Rectal smooth muscle tissue (tissue), 1 donor: Measurements from ENCODE around the gene DNAH8.

Experiments used
- H3K27ac ChIP-seq: one replicate; pipeline ENCODE4 v1.7.0; 2013; ENCODE audit warnings: low read depth, low read length, inconsistent platforms
- H3K27me3 ChIP-seq: one replicate; pipeline ENCODE4 v1.7.0; 2013; ENCODE audit warnings: low read length; ENCODE audit not compliant: control insufficient read depth, insufficient read depth
- H3K36me3 ChIP-seq: one replicate; pipeline ENCODE4 v1.7.0; 2013; ENCODE audit warnings: low read length; ENCODE audit not compliant: control insufficient read depth, insufficient read depth
- H3K4me1 ChIP-seq: one replicate; pipeline ENCODE4 v1.7.0; 2013; ENCODE audit warnings: low read length; ENCODE audit not compliant: control insufficient read depth, insufficient read depth
- H3K4me3 ChIP-seq: one replicate; pipeline ENCODE4 v1.7.0; 2013; ENCODE audit warnings: low read length
- H3K9ac ChIP-seq: one replicate; pipeline ENCODE4 v1.7.0; 2013; ENCODE audit warnings: low read length

DNAH8 gene

GRCh38 chr6:39062014-39062740 is 347.1 kb downstream of the DNAH8 start:
- Histone ChIP-seq H3K27ac (no peak overlapping the region), H3K9ac (no peak overlapping the region), H3K36me3 (no peaks in the 10 kb centered on the region), H3K27me3 (no peaks in the 10 kb centered on the region), H3K4me3 (no peak overlapping the region), H3K4me1 (no peaks in the 10 kb centered on the region)

- Histone ChIP-seq H3K27me3 (no peaks in the 10 kb centered on the region), H3K36me3 (no peaks in the 10 kb centered on the region), H3K27ac (no peak overlapping the region)
These were observed 348.4 kb downstream of the DNAH8 start for GRCh38 chr6:39063526-39063925.

GRCh38 chr6:39065561-39065960 is 350.4 kb downstream of the DNAH8 start:
- Histone ChIP-seq H3K9ac (no peak overlapping the region), H3K27me3 (no peaks in the 10 kb centered on the region), H3K27ac (no peak overlapping the region), H3K4me3 (no peak overlapping the region), H3K4me1 (no peaks in the 10 kb centered on the region), H3K36me3 (no peaks in the 10 kb centered on the region)

More at GRCh38 chr6:39063526-39063925, 348.4 kb downstream of the DNAH8 start:
- Histone ChIP-seq H3K9ac (no peak overlapping the region), H3K4me3 (no peak overlapping the region), H3K4me1 (no peaks in the 10 kb centered on the region)

GRCh38 chr6:39068391-39068790 is 353.3 kb downstream of the DNAH8 start:
- H3K27ac ChIP-seq = no peak overlapping the region
- no peaks in the 10 kb centered on the region for H3K27me3 ChIP-seq
- no peaks in the 10 kb centered on the region for H3K4me1 ChIP-seq
- no peaks in the 10 kb centered on the region for H3K36me3 ChIP-seq
- no peak overlapping the region for H3K9ac ChIP-seq
- no peak overlapping the region for H3K4me3 ChIP-seq

- Histone ChIP-seq H3K27ac (no peak overlapping the region), H3K4me1 (no peaks in the 10 kb centered on the region), H3K9ac (no peak overlapping the region), H3K4me3 (no peak overlapping the region), H3K36me3 (no peaks in the 10 kb centered on the region), H3K27me3 (no peaks in the 10 kb centered on the region)
These were observed 357.7 kb downstream of the DNAH8 start for GRCh38 chr6:39072830-39073229.

GRCh38 chr6:39073471-39074355 is 358.6 kb downstream of the DNAH8 start:
- no peaks in the 10 kb centered on the region for H3K36me3 ChIP-seq
- H3K4me1 ChIP-seq = no peaks in the 10 kb centered on the region
- H3K9ac ChIP-seq = no peak overlapping the region
- H3K27ac ChIP-seq = no peak overlapping the region
- no peaks in the 10 kb centered on the region for H3K27me3 ChIP-seq
- no peak overlapping the region for H3K4me3 ChIP-seq

- H3K36me3 ChIP-seq = no peaks in the 10 kb centered on the region
- no peaks in the 10 kb centered on the region for H3K4me1 ChIP-seq
- H3K9ac ChIP-seq = no peak overlapping the region
- H3K27me3 ChIP-seq = no peaks in the 10 kb centered on the region
- H3K27ac ChIP-seq = no peak overlapping the region
- H3K4me3 ChIP-seq = no peak overlapping the region
These were observed 359.4 kb downstream of the DNAH8 start for GRCh38 chr6:39074486-39074885.

GRCh38 chr6:39075010-39075686 is 360.0 kb downstream of the DNAH8 start:
- Histone ChIP-seq H3K4me3 (no peak overlapping the region), H3K27me3 (no peaks in the 10 kb centered on the region), H3K36me3 (no peaks in the 10 kb centered on the region), H3K4me1 (no peaks in the 10 kb centered on the region), H3K27ac (no peak overlapping the region), H3K9ac (no peak overlapping the region)

GRCh38 chr6:39075807-39076622 is 360.9 kb downstream of the DNAH8 start:
- Histone ChIP-seq H3K27me3 (no peaks in the 10 kb centered on the region), H3K36me3 (no peaks in the 10 kb centered on the region), H3K4me3 (no peak overlapping the region), H3K4me1 (no peaks in the 10 kb centered on the region), H3K9ac (no peak overlapping the region), H3K27ac (no peak overlapping the region)

GRCh38 chr6:39076623-39077535 is 361.8 kb downstream of the DNAH8 start:
- Histone ChIP-seq H3K4me1 (no peaks in the 10 kb centered on the region), H3K4me3 (no peak overlapping the region), H3K36me3 (no peaks in the 10 kb centered on the region), H3K9ac (no peak overlapping the region), H3K27me3 (no peaks in the 10 kb centered on the region), H3K27ac (no peak overlapping the region)

GRCh38 chr6:39077882-39078594 is 362.9 kb downstream of the DNAH8 start:
- no peaks in the 10 kb centered on the region for H3K4me1 ChIP-seq
- no peaks in the 10 kb centered on the region for H3K36me3 ChIP-seq
- no peak overlapping the region for H3K27ac ChIP-seq
- H3K4me3 ChIP-seq = no peak overlapping the region
- no peaks in the 10 kb centered on the region for H3K27me3 ChIP-seq
- H3K9ac ChIP-seq = no peak overlapping the region
